ENCODE results near the gene FRYL. TPM values are rescaled to one million over a fixed set of nuclear protein-coding genes. Genes with fewer than 3 reads are reported as not detected.

FRYL gene
- total RNA-seq, 1 experiment from 2014 or later, result 43.1 TPM

GRCh38 chr4:48526406-48526805 lies 253.7 kb downstream of the FRYL start:
- peaks cover 56% of the 10 kb centered on the region for H3K36me3 ChIP-seq (ENCODE audit: insufficient read depth, low read length, poor library complexity, severe bottlenecking)
- H3K27me3 ChIP-seq (replicated peaks; ENCODE audit: insufficient read depth, low read depth, low read length, poor library complexity), result no peaks in the 10 kb centered on the region
- ChIA-PET CTCF (no interaction called here), POLR2A (ENCODE audit: low non-redundant PET) (no interaction called here)
- no peak overlapping the region for H3K4me3 ChIP-seq (ENCODE audit: low read depth, low read length, poor library complexity, severe bottlenecking)
- BruUV-seq (replicated peaks), result no TSS peak
- DNase-seq (ENCODE audit: low spot score), result no peak
- no peak overlapping the region for H3K27ac ChIP-seq (ENCODE audit: low read depth, low read length, poor library complexity, severe bottlenecking)
- intact Hi-C loops (cut with micrococcal nuclease; ENCODE audit: unreplicated experiment), result no loop called here
- TF ChIP-seq CTCF (conservative IDR thresholded peaks at IDR 0.05; ENCODE audit: low read depth, low read length) (no peak), EZH2 (IDR thresholded peaks at IDR 0.05; ENCODE audit: borderline replicate concordance, low read depth, low read length, poor library complexity, severe bottlenecking) (no peak)
- no peaks in the 10 kb centered on the region for H3K9me3 ChIP-seq (ENCODE audit: low read depth, low read length, poor library complexity, severe bottlenecking)
- H3K4me1 ChIP-seq (ENCODE audit: insufficient read depth, low read length, poor library complexity, severe bottlenecking), result no peaks in the 10 kb centered on the region

- Histone ChIP-seq H3K27ac (ENCODE audit: low read depth, low read length, poor library complexity, severe bottlenecking) (no peak overlapping the region), H3K4me1 (ENCODE audit: insufficient read depth, low read length, poor library complexity, severe bottlenecking) (no peaks in the 10 kb centered on the region), H3K9me3 (ENCODE audit: low read depth, low read length, poor library complexity, severe bottlenecking) (no peaks in the 10 kb centered on the region), H3K36me3 (ENCODE audit: insufficient read depth, low read length, poor library complexity, severe bottlenecking) (peaks cover 31% of the 10 kb centered on the region), H3K27me3 (replicated peaks; ENCODE audit: insufficient read depth, low read depth, low read length, poor library complexity) (no peaks in the 10 kb centered on the region), H3K4me3 (ENCODE audit: low read depth, low read length, poor library complexity, severe bottlenecking) (no peak overlapping the region)
- intact Hi-C loops (cut with micrococcal nuclease; ENCODE audit: unreplicated experiment), result no loop called here
- DNase-seq (ENCODE audit: low spot score), result no peak
- ChIA-PET POLR2A (ENCODE audit: low non-redundant PET) (no interaction called here), CTCF (no interaction called here)
- TF ChIP-seq EZH2 (IDR thresholded peaks at IDR 0.05; ENCODE audit: borderline replicate concordance, low read depth, low read length, poor library complexity, severe bottlenecking), result no peak
- no peak for TF ChIP-seq CTCF (conservative IDR thresholded peaks at IDR 0.05; ENCODE audit: low read depth, low read length)
- BruUV-seq (replicated peaks), result no TSS peak
These were observed 261.9 kb downstream of the FRYL start for GRCh38 chr4:48518143-48518542.

- Histone ChIP-seq H3K36me3 (ENCODE audit: insufficient read depth, low read length, poor library complexity, severe bottlenecking) (peaks cover 17% of the 10 kb centered on the region), H3K4me3 (ENCODE audit: low read depth, low read length, poor library complexity, severe bottlenecking) (no peak overlapping the region), H3K4me1 (ENCODE audit: insufficient read depth, low read length, poor library complexity, severe bottlenecking) (no peaks in the 10 kb centered on the region), H3K27me3 (replicated peaks; ENCODE audit: insufficient read depth, low read depth, low read length, poor library complexity) (no peaks in the 10 kb centered on the region), H3K27ac (ENCODE audit: low read depth, low read length, poor library complexity, severe bottlenecking) (no peak overlapping the region), H3K9me3 (ENCODE audit: low read depth, low read length, poor library complexity, severe bottlenecking) (no peaks in the 10 kb centered on the region)
- CTCF ChIA-PET, result no interaction called here
- intact Hi-C loops (cut with micrococcal nuclease; ENCODE audit: unreplicated experiment), result no loop called here
- TF ChIP-seq EZH2 (IDR thresholded peaks at IDR 0.05; ENCODE audit: borderline replicate concordance, low read depth, low read length, poor library complexity, severe bottlenecking) (no peak), CTCF (conservative IDR thresholded peaks at IDR 0.05; ENCODE audit: low read depth, low read length) (no peak)
- DNase-seq (ENCODE audit: low spot score), result no peak
- POLR2A ChIA-PET (ENCODE audit: low non-redundant PET), result interaction anchor here (0.6 kb wide), 1 partner anchor 10 kb away, joined by 3 read pairs; no protein-coding TSS in a partner anchor
- BruUV-seq (replicated peaks), result no TSS peak
These were observed 270.5 kb downstream of the FRYL start for GRCh38 chr4:48509543-48509942.

Data from A673 (cell line).